ENCODE data around the gene MLLT6. TPM values are rescaled to one million over a fixed set of nuclear protein-coding genes. Genes with fewer than 3 reads are reported as not detected.

MLLT6 gene
- total and polyA plus RNA-seq, 2 of the 13 experiments (the other 11 are each of a cell fraction or from before 2014, with no cell fraction given), result 50.7 to 69.5 TPM

DNA sequence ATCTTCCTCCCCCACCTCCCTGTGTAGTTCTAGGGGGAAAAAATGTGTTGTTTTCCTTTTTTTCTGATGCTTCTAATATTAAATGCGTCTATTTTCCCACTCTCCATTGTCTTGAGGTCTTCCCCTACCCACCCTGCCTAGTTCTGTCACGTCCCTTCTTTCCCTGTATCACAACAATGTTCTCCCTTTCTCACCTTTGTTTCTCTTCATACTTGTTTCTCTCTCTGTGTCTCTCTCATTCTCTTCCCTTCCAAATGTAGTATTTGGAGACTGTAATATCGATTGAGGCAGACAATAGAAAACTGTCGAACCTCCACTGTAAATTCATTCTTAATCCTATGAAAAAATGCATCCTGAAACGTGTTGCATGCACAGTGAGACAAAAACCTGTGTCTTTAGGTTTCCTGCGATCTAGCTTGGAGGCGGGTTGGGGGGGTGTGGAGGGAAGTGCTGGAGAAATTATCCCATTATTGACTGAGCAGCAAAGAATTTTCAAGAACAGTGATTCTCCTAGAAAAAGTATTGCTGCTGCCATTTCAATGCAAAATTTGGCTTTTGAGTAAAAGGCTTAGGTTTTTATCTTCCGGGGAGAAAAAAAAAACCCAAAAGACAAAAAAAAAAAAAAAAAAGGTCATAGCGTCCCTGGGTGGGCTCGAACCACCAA, 46.2 kb downstream of the MLLT6 start (continued):
- TF ChIP-seq, protein P1, sequence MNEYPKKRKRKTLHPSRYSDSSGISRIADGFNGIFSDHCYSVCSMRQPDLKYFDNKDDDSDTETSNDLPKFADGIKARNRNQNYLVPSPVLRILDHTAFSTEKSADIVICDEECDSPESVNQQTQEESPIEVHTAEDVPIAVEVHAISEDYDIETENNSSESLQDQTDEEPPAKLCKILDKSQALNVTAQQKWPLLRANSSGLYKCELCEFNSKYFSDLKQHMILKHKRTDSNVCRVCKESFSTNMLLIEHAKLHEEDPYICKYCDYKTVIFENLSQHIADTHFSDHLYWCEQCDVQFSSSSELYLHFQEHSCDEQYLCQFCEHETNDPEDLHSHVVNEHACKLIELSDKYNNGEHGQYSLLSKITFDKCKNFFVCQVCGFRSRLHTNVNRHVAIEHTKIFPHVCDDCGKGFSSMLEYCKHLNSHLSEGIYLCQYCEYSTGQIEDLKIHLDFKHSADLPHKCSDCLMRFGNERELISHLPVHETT (CRISPR knock-in tag; conservative IDR thresholded peaks at IDR 0.05), result no peak; the same call in 1 of the 2 replicates
- TF ChIP-seq ZFX (CRISPR knock-in tag; IDR thresholded peaks at IDR 0.05; ENCODE audit: low read depth) (no peak), ZNF329 (CRISPR knock-in tag; IDR thresholded peaks at IDR 0.05; ENCODE audit: low read depth) (no peak), RBAK (CRISPR knock-in tag; IDR thresholded peaks at IDR 0.05) (no peak), CREM (IDR thresholded peaks at IDR 0.05) (0 out of 2 replicates have a peak, but pooled peaks have one; percentile 32), CREM (CRISPR knock-in tag; IDR thresholded peaks at IDR 0.05) (no peak), NCOA1 (CRISPR knock-in tag; IDR thresholded peaks at IDR 0.05) (no peak), NR2C2 (CRISPR knock-in tag; IDR thresholded peaks at IDR 0.05; ENCODE audit: borderline replicate concordance) (no peak), GATAD2A (CRISPR knock-in tag; IDR thresholded peaks at IDR 0.05) (no peak), ZNF773 (CRISPR knock-in tag; IDR thresholded peaks at IDR 0.05; ENCODE audit: borderline replicate concordance) (no peak)
- TF ChIP-seq, protein P2, sequence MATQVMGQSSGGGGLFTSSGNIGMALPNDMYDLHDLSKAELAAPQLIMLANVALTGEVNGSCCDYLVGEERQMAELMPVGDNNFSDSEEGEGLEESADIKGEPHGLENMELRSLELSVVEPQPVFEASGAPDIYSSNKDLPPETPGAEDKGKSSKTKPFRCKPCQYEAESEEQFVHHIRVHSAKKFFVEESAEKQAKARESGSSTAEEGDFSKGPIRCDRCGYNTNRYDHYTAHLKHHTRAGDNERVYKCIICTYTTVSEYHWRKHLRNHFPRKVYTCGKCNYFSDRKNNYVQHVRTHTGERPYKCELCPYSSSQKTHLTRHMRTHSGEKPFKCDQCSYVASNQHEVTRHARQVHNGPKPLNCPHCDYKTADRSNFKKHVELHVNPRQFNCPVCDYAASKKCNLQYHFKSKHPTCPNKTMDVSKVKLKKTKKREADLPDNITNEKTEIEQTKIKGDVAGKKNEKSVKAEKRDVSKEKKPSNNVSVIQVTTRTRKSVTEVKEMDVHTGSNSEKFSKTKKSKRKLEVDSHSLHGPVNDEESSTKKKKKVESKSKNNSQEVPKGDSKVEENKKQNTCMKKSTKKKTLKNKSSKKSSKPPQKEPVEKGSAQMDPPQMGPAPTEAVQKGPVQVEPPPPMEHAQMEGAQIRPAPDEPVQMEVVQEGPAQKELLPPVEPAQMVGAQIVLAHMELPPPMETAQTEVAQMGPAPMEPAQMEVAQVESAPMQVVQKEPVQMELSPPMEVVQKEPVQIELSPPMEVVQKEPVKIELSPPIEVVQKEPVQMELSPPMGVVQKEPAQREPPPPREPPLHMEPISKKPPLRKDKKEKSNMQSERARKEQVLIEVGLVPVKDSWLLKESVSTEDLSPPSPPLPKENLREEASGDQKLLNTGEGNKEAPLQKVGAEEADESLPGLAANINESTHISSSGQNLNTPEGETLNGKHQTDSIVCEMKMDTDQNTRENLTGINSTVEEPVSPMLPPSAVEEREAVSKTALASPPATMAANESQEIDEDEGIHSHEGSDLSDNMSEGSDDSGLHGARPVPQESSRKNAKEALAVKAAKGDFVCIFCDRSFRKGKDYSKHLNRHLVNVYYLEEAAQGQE (IDR thresholded peaks at IDR 0.05; ENCODE audit: borderline replicate concordance in 1 of 2, low read depth in 1 of 2, low read length in 2 of 2), result peak in 1 of 2 experiments; percentile 40; a peak in 1 of 4 replicates
- TF ChIP-seq, protein P3, sequence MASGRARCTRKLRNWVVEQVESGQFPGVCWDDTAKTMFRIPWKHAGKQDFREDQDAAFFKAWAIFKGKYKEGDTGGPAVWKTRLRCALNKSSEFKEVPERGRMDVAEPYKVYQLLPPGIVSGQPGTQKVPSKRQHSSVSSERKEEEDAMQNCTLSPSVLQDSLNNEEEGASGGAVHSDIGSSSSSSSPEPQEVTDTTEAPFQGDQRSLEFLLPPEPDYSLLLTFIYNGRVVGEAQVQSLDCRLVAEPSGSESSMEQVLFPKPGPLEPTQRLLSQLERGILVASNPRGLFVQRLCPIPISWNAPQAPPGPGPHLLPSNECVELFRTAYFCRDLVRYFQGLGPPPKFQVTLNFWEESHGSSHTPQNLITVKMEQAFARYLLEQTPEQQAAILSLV (CRISPR knock-in tag; IDR thresholded peaks at IDR 0.05; ENCODE audit: borderline replicate concordance), result no peak
- TF ChIP-seq, protein P4, sequence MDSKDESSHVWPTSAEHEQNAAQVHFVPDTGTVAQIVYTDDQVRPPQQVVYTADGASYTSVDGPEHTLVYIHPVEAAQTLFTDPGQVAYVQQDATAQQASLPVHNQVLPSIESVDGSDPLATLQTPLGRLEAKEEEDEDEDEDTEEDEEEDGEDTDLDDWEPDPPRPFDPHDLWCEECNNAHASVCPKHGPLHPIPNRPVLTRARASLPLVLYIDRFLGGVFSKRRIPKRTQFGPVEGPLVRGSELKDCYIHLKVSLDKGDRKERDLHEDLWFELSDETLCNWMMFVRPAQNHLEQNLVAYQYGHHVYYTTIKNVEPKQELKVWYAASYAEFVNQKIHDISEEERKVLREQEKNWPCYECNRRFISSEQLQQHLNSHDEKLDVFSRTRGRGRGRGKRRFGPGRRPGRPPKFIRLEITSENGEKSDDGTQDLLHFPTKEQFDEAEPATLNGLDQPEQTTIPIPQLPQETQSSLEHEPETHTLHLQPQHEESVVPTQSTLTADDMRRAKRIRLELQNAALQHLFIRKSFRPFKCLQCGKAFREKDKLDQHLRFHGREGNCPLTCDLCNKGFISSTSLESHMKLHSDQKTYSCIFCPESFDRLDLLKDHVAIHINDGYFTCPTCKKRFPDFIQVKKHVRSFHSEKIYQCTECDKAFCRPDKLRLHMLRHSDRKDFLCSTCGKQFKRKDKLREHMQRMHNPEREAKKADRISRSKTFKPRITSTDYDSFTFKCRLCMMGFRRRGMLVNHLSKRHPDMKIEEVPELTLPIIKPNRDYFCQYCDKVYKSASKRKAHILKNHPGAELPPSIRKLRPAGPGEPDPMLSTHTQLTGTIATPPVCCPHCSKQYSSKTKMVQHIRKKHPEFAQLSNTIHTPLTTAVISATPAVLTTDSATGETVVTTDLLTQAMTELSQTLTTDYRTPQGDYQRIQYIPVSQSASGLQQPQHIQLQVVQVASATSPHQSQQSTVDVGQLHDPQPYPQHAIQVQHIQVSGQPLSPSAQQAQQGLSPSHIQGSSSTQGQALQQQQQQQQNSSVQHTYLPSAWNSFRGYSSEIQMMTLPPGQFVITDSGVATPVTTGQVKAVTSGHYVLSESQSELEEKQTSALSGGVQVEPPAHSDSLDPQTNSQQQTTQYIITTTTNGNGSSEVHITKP (CRISPR knock-in tag; IDR thresholded peaks at IDR 0.05; ENCODE audit: low read depth), result no peak
- TF ChIP-seq, protein P5, sequence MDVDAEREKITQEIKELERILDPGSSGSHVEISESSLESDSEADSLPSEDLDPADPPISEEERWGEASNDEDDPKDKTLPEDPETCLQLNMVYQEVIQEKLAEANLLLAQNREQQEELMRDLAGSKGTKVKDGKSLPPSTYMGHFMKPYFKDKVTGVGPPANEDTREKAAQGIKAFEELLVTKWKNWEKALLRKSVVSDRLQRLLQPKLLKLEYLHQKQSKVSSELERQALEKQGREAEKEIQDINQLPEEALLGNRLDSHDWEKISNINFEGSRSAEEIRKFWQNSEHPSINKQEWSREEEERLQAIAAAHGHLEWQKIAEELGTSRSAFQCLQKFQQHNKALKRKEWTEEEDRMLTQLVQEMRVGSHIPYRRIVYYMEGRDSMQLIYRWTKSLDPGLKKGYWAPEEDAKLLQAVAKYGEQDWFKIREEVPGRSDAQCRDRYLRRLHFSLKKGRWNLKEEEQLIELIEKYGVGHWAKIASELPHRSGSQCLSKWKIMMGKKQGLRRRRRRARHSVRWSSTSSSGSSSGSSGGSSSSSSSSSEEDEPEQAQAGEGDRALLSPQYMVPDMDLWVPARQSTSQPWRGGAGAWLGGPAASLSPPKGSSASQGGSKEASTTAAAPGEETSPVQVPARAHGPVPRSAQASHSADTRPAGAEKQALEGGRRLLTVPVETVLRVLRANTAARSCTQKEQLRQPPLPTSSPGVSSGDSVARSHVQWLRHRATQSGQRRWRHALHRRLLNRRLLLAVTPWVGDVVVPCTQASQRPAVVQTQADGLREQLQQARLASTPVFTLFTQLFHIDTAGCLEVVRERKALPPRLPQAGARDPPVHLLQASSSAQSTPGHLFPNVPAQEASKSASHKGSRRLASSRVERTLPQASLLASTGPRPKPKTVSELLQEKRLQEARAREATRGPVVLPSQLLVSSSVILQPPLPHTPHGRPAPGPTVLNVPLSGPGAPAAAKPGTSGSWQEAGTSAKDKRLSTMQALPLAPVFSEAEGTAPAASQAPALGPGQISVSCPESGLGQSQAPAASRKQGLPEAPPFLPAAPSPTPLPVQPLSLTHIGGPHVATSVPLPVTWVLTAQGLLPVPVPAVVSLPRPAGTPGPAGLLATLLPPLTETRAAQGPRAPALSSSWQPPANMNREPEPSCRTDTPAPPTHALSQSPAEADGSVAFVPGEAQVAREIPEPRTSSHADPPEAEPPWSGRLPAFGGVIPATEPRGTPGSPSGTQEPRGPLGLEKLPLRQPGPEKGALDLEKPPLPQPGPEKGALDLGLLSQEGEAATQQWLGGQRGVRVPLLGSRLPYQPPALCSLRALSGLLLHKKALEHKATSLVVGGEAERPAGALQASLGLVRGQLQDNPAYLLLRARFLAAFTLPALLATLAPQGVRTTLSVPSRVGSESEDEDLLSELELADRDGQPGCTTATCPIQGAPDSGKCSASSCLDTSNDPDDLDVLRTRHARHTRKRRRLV (CRISPR knock-in tag; IDR thresholded peaks at IDR 0.05), result no peak

Measured in HepG2 (cell line).